SK-MEL-5 (cell line): ENCODE measurements around the gene ATMIN. TPM values are rescaled to one million over a fixed set of nuclear protein-coding genes. Genes with fewer than 3 reads are reported as not detected.

Experiments
- DNase-seq: peaks from one replicate; pipeline ENCODE4 v3.0.0-alpha.2; 2016; ENCODE audit warnings: low read depth, low spot score
- in situ Hi-C: cut with HindIII; loops from 2 replicates; pipeline ENCODE4 v1.10.0; 2016; ENCODE audit warnings: low sequenced_read_pairs, high pct_unique_total_duplicates, low pct_unique_long_range_greater_than_20kb
- small RNA-seq, 2 experiments: library from RNA; depleted of rRNA; stranded (forward); fragments of <200 nt; gene quantifications; one replicate each; pipeline ENCODE3, GENCODE V24; 2014
- total RNA-seq: library from RNA; depleted of rRNA; stranded (reverse); fragments of >200 nt; shearing (Covaris generic); gene quantifications from 2 replicates; pipeline ENCODE4 v1.2.3, GENCODE V29; 2014; rRNA removed

ATMIN gene
- total RNA-seq, 1 experiment from 2014 or later = 42.3 TPM

GRCh38 chr16:81095653-81095952, 60.0 kb downstream of the ATMIN start:
- in situ Hi-C loops = no loop called here
- no peak for DNase-seq

- DNase-seq = peak; percentile 97
- in situ Hi-C loops = no loop called here
Observed at GRCh38 chr16:81095953-81096714, 60.5 kb downstream of the ATMIN start, which contains the start of gene GCSH. GCSH (minus strand) TSS chr16:81096395; CDS start chr16:81096278, 117 bp downstream.

- in situ Hi-C loops = no loop called here
- DNase-seq = no peak
Observed at GRCh38 chr16:81096715-81097208, 61.1 kb downstream of the ATMIN start.

Small RNAs within 50 kb of the gene (small RNA-seq; reads per million reads assigned to genes)
- gene AC092718.3 = 0 reads per million in 2 experiments

Other genes starting within 250 kb of the ATMIN start
- 0.19 and 0.74 TPM in 2 replicates for gene CDYL2, start 231.2 kb upstream of the ATMIN start, total RNA-seq
- 146 and 147 TPM in 2 replicates for gene CMC2, start 29.0 kb upstream of the ATMIN start, total RNA-seq
- gene CENPN, start 28.6 kb upstream of the ATMIN start, total RNA-seq = 60.3 and 71.0 TPM in 2 replicates
- 0.11 and 0.82 TPM in 2 replicates for gene C16orf46, start 41.4 kb downstream of the ATMIN start, total RNA-seq
- gene GCSH, start 60.6 kb downstream of the ATMIN start, total RNA-seq = 55.2 and 62.6 TPM in 2 replicates
- 0.24 and 0.32 TPM in 2 replicates for gene BCO1, start 202.8 kb downstream of the ATMIN start, total RNA-seq